Hepatocyte (in vitro differentiated cells): Measurements from ENCODE around the gene GYG1.

Experiments
- CTCF ChIP-seq: fragments of 200-600 bp; sonication (generic); IDR thresholded peaks from 2 replicates; pipeline ENCODE4 v1.5.1; 2016; ENCODE audit warnings: antibody characterized with exemption, mild to moderate bottlenecking; ENCODE audit not compliant: poor library complexity
- EZH2 ChIP-seq: fragments of 200-600 bp; sonication (generic); IDR thresholded peaks from 2 replicates; pipeline ENCODE4 v1.6.1; 2016; ENCODE audit warnings: antibody characterized with exemption, mild to moderate bottlenecking, borderline replicate concordance
- EZH2phosphoT487 ChIP-seq: fragments of 200-600 bp; sonication (generic); IDR thresholded peaks from one replicate; pipeline ENCODE4 v1.6.1; 2018; ENCODE audit warnings: antibody characterized with exemption, mild to moderate bottlenecking, low read depth, moderate library complexity; ENCODE audit not compliant: unreplicated experiment, severe bottlenecking

GRCh38 chr3:149016669-149017541 lies 25.6 kb downstream of the GYG1 start:
- TF ChIP-seq CTCF = no peak
- no peak for TF ChIP-seq EZH2phosphoT487
- no peak for TF ChIP-seq EZH2
